ENCODE measurements around the gene HIPK1. TPM values are rescaled to one million over a fixed set of nuclear protein-coding genes. Genes with fewer than 3 reads are reported as not detected.

The HIPK1 gene
- total and polyA plus RNA-seq, 2 of the 13 experiments (the other 11 are each of a cell fraction or from before 2014, with no cell fraction given) = 20.8 to 33.4 TPM

- peak; percentile 67 for TF ChIP-seq RFX5 (IDR thresholded peaks at IDR 0.05; ENCODE audit: low read depth, low read length)
- no peak for TF ChIP-seq ZNF512B (CRISPR knock-in tag; IDR thresholded peaks at IDR 0.05; ENCODE audit: borderline replicate concordance)
- no peak for TF ChIP-seq PHB2 (IDR thresholded peaks at IDR 0.05; ENCODE audit: partially characterized antibody)
- no peak; the same call in 1 of the 2 replicates for TF ChIP-seq NCOA2 (CRISPR knock-in tag; IDR thresholded peaks at IDR 0.05)
- TF ChIP-seq ATRX (CRISPR knock-in tag; IDR thresholded peaks at IDR 0.05; ENCODE audit: borderline replicate concordance) = no peak
- TF ChIP-seq NONO (IDR thresholded peaks at IDR 0.05) = no peak
- peak; percentile 88 for TF ChIP-seq NONO (CRISPR knock-in tag; conservative IDR thresholded peaks at IDR 0.05)
- no peak for TF ChIP-seq ZBTB34 (CRISPR knock-in tag; IDR thresholded peaks at IDR 0.05)
- TF ChIP-seq FOXK1 (CRISPR knock-in tag; IDR thresholded peaks at IDR 0.05; ENCODE audit: borderline replicate concordance, low read depth) = peak; percentile 74; the same call in 1 of the 2 replicates
- TF ChIP-seq MAFF (IDR thresholded peaks at IDR 0.05; ENCODE audit: low read depth, low read length) = no peak
- peak; percentile 98 for TF ChIP-seq ELF4 (CRISPR knock-in tag; IDR thresholded peaks at IDR 0.05; ENCODE audit: borderline replicate concordance)
- TF ChIP-seq MZF1 (CRISPR knock-in tag; IDR thresholded peaks at IDR 0.05; ENCODE audit: borderline replicate concordance) = no peak
- no peak; the same call in 1 of the 2 replicates for TF ChIP-seq ZBTB20 (CRISPR knock-in tag; IDR thresholded peaks at IDR 0.05; ENCODE audit: borderline replicate concordance, low read depth)
- peak; percentile 48; the same call in 1 of the 2 replicates for TF ChIP-seq TFAP4 (IDR thresholded peaks at IDR 0.05; ENCODE audit: borderline replicate concordance, low read depth)
- peak; percentile 57; the same call in 1 of the 2 replicates for TF ChIP-seq ZNF276 (CRISPR knock-in tag; IDR thresholded peaks at IDR 0.05; ENCODE audit: low read depth)
- peak; percentile 50; the same call in 1 of the 2 replicates for TF ChIP-seq ZNF24 (IDR thresholded peaks at IDR 0.05)
- TF ChIP-seq PLRG1 (conservative IDR thresholded peaks at IDR 0.05) = no peak
- TF ChIP-seq NFKB2 (CRISPR knock-in tag; IDR thresholded peaks at IDR 0.05; ENCODE audit: borderline replicate concordance) = peak; percentile 69; the same call in 1 of the 2 replicates
- no peak for TF ChIP-seq ZNF354B (CRISPR knock-in tag; IDR thresholded peaks at IDR 0.05)
- peak; percentile 52 for TF ChIP-seq GATAD2A (CRISPR knock-in tag; IDR thresholded peaks at IDR 0.05)
- TF ChIP-seq ZNF263 (CRISPR knock-in tag; IDR thresholded peaks at IDR 0.05) = peak; percentile 35; the same call in 1 of the 2 replicates
- TF ChIP-seq ZFYVE20 (CRISPR knock-in tag; IDR thresholded peaks at IDR 0.05; ENCODE audit: borderline replicate concordance, low read depth) = peak; percentile 46; the same call in 1 of the 2 replicates
Measured at GRCh38 chr1:113928941-113929749, at the start of gene HIPK1 (continued).
